CD4-positive, CD25-positive, alpha-beta regulatory T cell (primary cell): ENCODE results near the gene HMX1. TPM values are rescaled to one million over a fixed set of nuclear protein-coding genes. Genes with fewer than 3 reads are reported as not detected.
A peak's percentile ranks its signal among the peaks of the same experiment; 100 is the strongest.

Source experiments
- ATAC-seq, 2 donors: fragments of 150-1000 bp; cut with Tn5 transposase; one replicate each; pipeline ENCODE4 v1.10.0; 2021; ENCODE audit warnings: low read depth in 2 of 2, moderate number of reproducible peaks in 2 of 2, moderate library complexity in 1 of 2
- DNase-seq, 3 donors: peaks; one replicate each; pipeline versions ENCODE4 v3.0.0 to v3.0.0-alpha.2; 2012 to 2022; ENCODE audit warnings: mixed read lengths in 1 of 3
- H3K27ac ChIP-seq: one replicate; pipeline ENCODE4 v1.7.0; 2013; ENCODE audit warnings: mild to moderate bottlenecking, low read length; ENCODE audit not compliant: insufficient read depth, poor library complexity, severe bottlenecking
- H3K27me3 ChIP-seq: one replicate; pipeline ENCODE4 v1.7.0; 2013; ENCODE audit warnings: low read length; ENCODE audit not compliant: control insufficient read depth, insufficient read depth
- H3K36me3 ChIP-seq: one replicate; pipeline ENCODE4 v1.7.0; 2013; ENCODE audit warnings: mild to moderate bottlenecking, low read length, moderate library complexity; ENCODE audit not compliant: control insufficient read depth, insufficient read depth
- H3K4me1 ChIP-seq: 2 replicates; pipeline ENCODE4 v1.7.0; 2013; ENCODE audit warnings: mild to moderate bottlenecking, low read length; ENCODE audit not compliant: insufficient read depth, control insufficient read depth, poor library complexity, severe bottlenecking
- H3K4me3 ChIP-seq: one replicate; pipeline ENCODE4 v1.7.0; 2013; ENCODE audit warnings: low read depth, mild to moderate bottlenecking, low read length, moderate library complexity
- H3K9me3 ChIP-seq, 2 experiments: 1 replicate in 1 of 2; 2 replicates in 1 of 2; pipeline ENCODE4 v1.7.0; 2013; ENCODE audit warnings: low read length in 2 of 2, mild to moderate bottlenecking in 1 of 2, moderate library complexity in 1 of 2; ENCODE audit not compliant: control insufficient read depth in 2 of 2
- H3K27ac Mint-ChIP-seq, 3 donors: one replicate each; pipeline ENCODE4 v1.8.0; 2020 to 2022; ENCODE audit warnings: mild to moderate bottlenecking in 3 of 3, mixed read lengths in 3 of 3, moderate library complexity in 2 of 3
- H3K27me3 Mint-ChIP-seq: one replicate; pipeline ENCODE4 v1.8.0; 2022; ENCODE audit warnings: mild to moderate bottlenecking, mixed read lengths
- H3K36me3 Mint-ChIP-seq: one replicate; pipeline ENCODE4 v1.8.0; 2020; ENCODE audit warnings: mixed read lengths
- H3K4me1 Mint-ChIP-seq, 4 donors: one replicate each; pipeline ENCODE4 v1.8.0; 2020 to 2022; ENCODE audit warnings: mixed read lengths in 4 of 4, mild to moderate bottlenecking in 1 of 4
- H3K4me3 Mint-ChIP-seq, 4 donors: one replicate each; pipeline ENCODE4 v1.8.0; 2020 to 2022; ENCODE audit warnings: mild to moderate bottlenecking in 4 of 4, mixed read lengths in 4 of 4, moderate library complexity in 3 of 4
- H3K9me3 Mint-ChIP-seq, 7 donors: one replicate each; pipeline ENCODE4 v1.8.0; 2020 to 2022; ENCODE audit warnings: mixed read lengths in 7 of 7, mild to moderate bottlenecking in 3 of 7, moderate library complexity in 2 of 7
- polyA plus RNA-seq, 4 donors: library from polyadenylated mRNA; unstranded; fragments of 300-500 nt; fragmentation: Illumina TruSeq; gene quantifications; one replicate each; pipeline ENCODE4 v1.2.3, GENCODE V29; 2021
- total RNA-seq: library from RNA; stranded (reverse); gene quantifications from one replicate; pipeline ENCODE4 v1.2.3, GENCODE V29; 2022

Gene HMX1
- total and polyA plus RNA-seq, 5 donors from 2014 or later = not detected

- no peaks in the 10 kb centered on the region for H3K9me3 ChIP-seq
- Mint-ChIP-seq H3K4me3 (no peak overlapping the region), H3K36me3 (no peaks in the 10 kb centered on the region), H3K27ac (no peak overlapping the region), H3K27me3 (peaks cover 67% of the 10 kb centered on the region), H3K4me1 (peaks cover 0 to 4% (median 1%) of the 10 kb centered on the region in 4 donors), H3K9me3 (peaks cover 0 to 5% (median 0%) of the 10 kb centered on the region in 7 donors)
- no peaks in the 10 kb centered on the region for H3K4me1 ChIP-seq
- ATAC-seq (no peak), DNase-seq (no peak)
- no peaks in the 10 kb centered on the region for H3K36me3 ChIP-seq
- H3K4me3 ChIP-seq = no peak overlapping the region
- no peak overlapping the region for H3K27ac ChIP-seq
- H3K27me3 ChIP-seq = peaks cover 5% of the 10 kb centered on the region
Observed at GRCh38 chr4:8874003-8874895, 2.6 kb upstream of the HMX1 start.

- Histone ChIP-seq H3K27me3 (peaks cover 8% of the 10 kb centered on the region), H3K4me3 (no peak overlapping the region), H3K27ac (no peak overlapping the region), H3K36me3 (no peaks in the 10 kb centered on the region), H3K4me1 (no peaks in the 10 kb centered on the region), H3K9me3 (no peaks in the 10 kb centered on the region)
- peaks cover 65% of the 10 kb centered on the region for H3K27me3 Mint-ChIP-seq
- H3K36me3 Mint-ChIP-seq = no peaks in the 10 kb centered on the region
- peaks cover 0 to 4% (median 1%) of the 10 kb centered on the region in 4 donors for H3K4me1 Mint-ChIP-seq
- peaks cover 0 to 3% (median 0%) of the 10 kb centered on the region in 7 donors for H3K9me3 Mint-ChIP-seq
- H3K4me3 Mint-ChIP-seq = peak overlapping the region in 1 of 4 donors; percentile 43
- no peak overlapping the region for H3K27ac Mint-ChIP-seq
- DNase-seq (peak in 1 of 3 donors; percentile 7), ATAC-seq (no peak)
Observed at GRCh38 chr4:8872402-8873291, 1.0 kb upstream of the HMX1 start.

GRCh38 chr4:8870647-8871416 is 807 bp downstream of the HMX1 start:
- H3K36me3 ChIP-seq = no peaks in the 10 kb centered on the region
- H3K4me1 Mint-ChIP-seq = peaks cover 0 to 4% (median 1%) of the 10 kb centered on the region in 4 donors
- peaks cover 62% of the 10 kb centered on the region for H3K27me3 Mint-ChIP-seq
- no peak overlapping the region for H3K4me3 Mint-ChIP-seq
- no peaks in the 10 kb centered on the region for H3K9me3 ChIP-seq
- no peak overlapping the region for H3K4me3 ChIP-seq
- peaks cover 7% of the 10 kb centered on the region for H3K27me3 ChIP-seq
- H3K36me3 Mint-ChIP-seq = no peaks in the 10 kb centered on the region
- ATAC-seq (no peak), DNase-seq (no peak)
- H3K27ac ChIP-seq = no peak overlapping the region
- peaks cover 0 to 4% (median 0%) of the 10 kb centered on the region in 7 donors for H3K9me3 Mint-ChIP-seq
- H3K27ac Mint-ChIP-seq = no peak overlapping the region
- H3K4me1 ChIP-seq = no peaks in the 10 kb centered on the region

GRCh38 chr4:8869898-8870646 is 1.6 kb downstream of the HMX1 start:
- H3K27ac ChIP-seq = no peak overlapping the region
- no peak overlapping the region for H3K4me3 ChIP-seq
- H3K9me3 ChIP-seq = no peaks in the 10 kb centered on the region
- ATAC-seq (no peak), DNase-seq (no peak)
- H3K36me3 Mint-ChIP-seq = no peaks in the 10 kb centered on the region
- no peaks in the 10 kb centered on the region for H3K36me3 ChIP-seq
- H3K9me3 Mint-ChIP-seq = peaks cover 0 to 4% (median 0%) of the 10 kb centered on the region in 7 donors
- no peak overlapping the region for H3K4me3 Mint-ChIP-seq
- H3K4me1 Mint-ChIP-seq = peaks cover 0 to 4% (median under 1%) of the 10 kb centered on the region in 4 donors
- no peaks in the 10 kb centered on the region for H3K4me1 ChIP-seq
- peaks cover 5% of the 10 kb centered on the region for H3K27me3 ChIP-seq
- H3K27me3 Mint-ChIP-seq = peaks cover 62% of the 10 kb centered on the region
- H3K27ac Mint-ChIP-seq = no peak overlapping the region

- H3K27me3 ChIP-seq = peaks cover 5% of the 10 kb centered on the region
- H3K4me1 ChIP-seq = no peaks in the 10 kb centered on the region
- Mint-ChIP-seq H3K4me3 (no peak overlapping the region), H3K27me3 (peaks cover 65% of the 10 kb centered on the region), H3K27ac (no peak overlapping the region), H3K4me1 (peaks cover 0 to 5% (median 2%) of the 10 kb centered on the region in 4 donors), H3K9me3 (peaks cover 0 to 4% (median 0%) of the 10 kb centered on the region in 7 donors), H3K36me3 (no peaks in the 10 kb centered on the region)
- ATAC-seq = no peak
- H3K27ac ChIP-seq = no peak overlapping the region
- H3K4me3 ChIP-seq = no peak overlapping the region
- no peaks in the 10 kb centered on the region for H3K36me3 ChIP-seq
- DNase-seq = no peak
- H3K9me3 ChIP-seq = no peaks in the 10 kb centered on the region
Observed at GRCh38 chr4:8869002-8869897, 2.4 kb downstream of the HMX1 start.

- Histone ChIP-seq H3K4me3 (no peak overlapping the region), H3K36me3 (no peaks in the 10 kb centered on the region), H3K27me3 (peaks cover 5% of the 10 kb centered on the region), H3K27ac (no peak overlapping the region), H3K4me1 (no peaks in the 10 kb centered on the region), H3K9me3 (no peaks in the 10 kb centered on the region)
- Mint-ChIP-seq H3K27ac (no peak overlapping the region), H3K9me3 (peaks cover 0 to 4% (median 0%) of the 10 kb centered on the region in 7 donors), H3K36me3 (no peaks in the 10 kb centered on the region), H3K4me1 (peaks cover 0 to 5% (median 2%) of the 10 kb centered on the region in 4 donors), H3K27me3 (peaks cover 70% of the 10 kb centered on the region), H3K4me3 (no peak overlapping the region)
- no peak for DNase-seq
- ATAC-seq = no peak
Observed at GRCh38 chr4:8868321-8869001, 3.2 kb downstream of the HMX1 start.
